Gastroesophageal sphincter (tissue), 4 donors: ENCODE results near the gene RNF150. TPM values are rescaled to one million over a fixed set of nuclear protein-coding genes. Genes with fewer than 3 reads are reported as not detected.

Experiments used
- ATAC-seq: fragments of 150-250 bp; one replicate; pipeline ENCODE4 v1.9.1; 2016; ENCODE audit warnings: mild to moderate bottlenecking, moderate library complexity
- H3K27ac ChIP-seq, 4 donors: fragments of 200-600 bp; sonication (generic) in 3 of 4; 1 replicate in 3 of 4; 2 replicates in 1 of 4; pipeline ENCODE4 v1.5.1; 2016 to 2019
- H3K27me3 ChIP-seq: fragments of 200-600 bp; sonication (generic); one replicate; pipeline ENCODE4 v1.5.1; 2019
- H3K36me3 ChIP-seq, 2 donors: fragments of 200-600 bp; sonication (generic); one replicate each; pipeline ENCODE4 v1.5.1; 2019; ENCODE audit warnings: control low read depth in 1 of 2
- H3K4me1 ChIP-seq, 3 donors: fragments of 200-600 bp; sonication (generic); 1 replicate in 2 of 3; 2 replicates in 1 of 3; pipeline ENCODE4 v1.5.1; 2016 to 2019; ENCODE audit warnings: control low read depth in 2 of 3
- H3K4me3 ChIP-seq, 2 donors: fragments of 200-600 bp; sonication (generic); one replicate each; pipeline ENCODE4 v1.5.1; 2019; ENCODE audit warnings: mild to moderate bottlenecking in 1 of 2, moderate library complexity in 1 of 2
- H3K9me3 ChIP-seq, 3 donors: fragments of 200-600 bp; sonication (generic); one replicate each; pipeline ENCODE4 v1.5.1; 2017 to 2019; ENCODE audit warnings: control low read depth in 2 of 3
- EP300 ChIP-seq: sonication (generic); formaldehyde crosslinking; IDR thresholded peaks from one replicate; pipeline ENCODE4 v1.6.1; 2017; ENCODE audit warnings: antibody characterized with exemption, mild to moderate bottlenecking
- POLR2A ChIP-seq, 2 donors: fragments of 450-650 bp; IDR thresholded peaks; one replicate each; pipeline ENCODE4 v1.6.1; 2017; ENCODE audit warnings: antibody characterized with exemption in 2 of 2, mild to moderate bottlenecking in 2 of 2, moderate library complexity in 1 of 2
- POLR2AphosphoS5 ChIP-seq: sonication (generic); formaldehyde crosslinking; IDR thresholded peaks from one replicate; pipeline ENCODE4 v1.6.1; 2017; ENCODE audit warnings: antibody characterized with exemption
- WGBS, 2 donors: methylation state at CpG; one replicate each; pipeline ENCODE4 v1.1.5; 2018; ENCODE audit warnings: low coverage in 1 of 2; 5-methylcytosine and 5-hydroxymethylcytosine counted together
- total RNA-seq, 4 donors: library from RNA; depleted of rRNA; stranded (reverse); fragments of >200 nt; gene quantifications; one replicate each; pipeline ENCODE4 v1.1.0, GENCODE V29; 2016
- TF ChIP-seq, protein P1 (sequence below), 4 experiments: fragments of 200-600 bp in 2 of 4; fragments of 450-650 bp in 2 of 4; sonication (generic) in 1 of 4; IDR thresholded peaks; one replicate each; pipeline ENCODE4 v1.5.1; 2017 to 2019; ENCODE audit warnings: antibody characterized with exemption in 4 of 4, mild to moderate bottlenecking in 2 of 4, moderate library complexity in 2 of 4

RNF150 gene
- total RNA-seq, 4 donors from 2014 or later: 36.5 to 70.5 (median 59.9) TPM

- Histone ChIP-seq H3K9me3 (peaks cover 0 to 7% (median 0%) of the 10 kb centered on the region in 3 donors), H3K27ac (no peak overlapping the region), H3K27me3 (no peaks in the 10 kb centered on the region), H3K36me3 (no peaks in the 10 kb centered on the region), H3K4me1 (peaks cover 0 to 14% (median 0%) of the 10 kb centered on the region in 3 donors), H3K4me3 (no peak overlapping the region)
- TF ChIP-seq, protein P1, sequence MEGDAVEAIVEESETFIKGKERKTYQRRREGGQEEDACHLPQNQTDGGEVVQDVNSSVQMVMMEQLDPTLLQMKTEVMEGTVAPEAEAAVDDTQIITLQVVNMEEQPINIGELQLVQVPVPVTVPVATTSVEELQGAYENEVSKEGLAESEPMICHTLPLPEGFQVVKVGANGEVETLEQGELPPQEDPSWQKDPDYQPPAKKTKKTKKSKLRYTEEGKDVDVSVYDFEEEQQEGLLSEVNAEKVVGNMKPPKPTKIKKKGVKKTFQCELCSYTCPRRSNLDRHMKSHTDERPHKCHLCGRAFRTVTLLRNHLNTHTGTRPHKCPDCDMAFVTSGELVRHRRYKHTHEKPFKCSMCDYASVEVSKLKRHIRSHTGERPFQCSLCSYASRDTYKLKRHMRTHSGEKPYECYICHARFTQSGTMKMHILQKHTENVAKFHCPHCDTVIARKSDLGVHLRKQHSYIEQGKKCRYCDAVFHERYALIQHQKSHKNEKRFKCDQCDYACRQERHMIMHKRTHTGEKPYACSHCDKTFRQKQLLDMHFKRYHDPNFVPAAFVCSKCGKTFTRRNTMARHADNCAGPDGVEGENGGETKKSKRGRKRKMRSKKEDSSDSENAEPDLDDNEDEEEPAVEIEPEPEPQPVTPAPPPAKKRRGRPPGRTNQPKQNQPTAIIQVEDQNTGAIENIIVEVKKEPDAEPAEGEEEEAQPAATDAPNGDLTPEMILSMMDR (IDR thresholded peaks at IDR 0.05): no peak
- no peak for TF ChIP-seq POLR2AphosphoS5
- TF ChIP-seq EP300: no peak
- TF ChIP-seq POLR2A (IDR thresholded peaks at IDR 0.05): no peak
- ATAC-seq: no peak
- whole genome bisulfite sequencing, 2 donors: 89% methylated on average over 1 of the region's 1 CpG; no CpG with 5 or more reads in 1 of the 2 donors
Observed at GRCh38 chr4:140844061-140844460, 289.2 kb downstream of the RNF150 start.

DNA sequence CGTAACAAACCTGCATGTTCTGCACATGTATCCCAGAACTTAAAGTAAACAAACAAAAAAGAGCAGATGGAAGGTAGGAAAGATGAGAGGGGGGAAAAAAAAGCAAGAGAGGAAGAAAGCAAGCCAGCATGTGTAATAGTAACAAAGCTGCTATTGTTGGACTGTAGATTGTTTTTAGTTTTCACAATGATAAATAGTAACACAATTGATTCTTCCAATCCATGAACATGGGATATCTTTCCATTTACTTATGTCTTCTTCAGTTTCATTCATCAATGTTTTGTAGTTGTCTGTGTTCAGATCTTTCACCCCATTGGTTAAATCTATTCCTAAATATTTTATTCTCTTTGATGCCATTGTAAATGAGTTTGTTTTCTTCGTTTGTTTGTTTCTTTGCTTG, 292.1 kb downstream of the RNF150 start:
- no peaks in the 10 kb centered on the region for H3K36me3 ChIP-seq
- peaks cover 0 to 14% (median 0%) of the 10 kb centered on the region in 3 donors for H3K4me1 ChIP-seq
- TF ChIP-seq EP300 (no peak), POLR2A (IDR thresholded peaks at IDR 0.05) (no peak), POLR2AphosphoS5 (no peak)
- TF ChIP-seq, protein P1 (IDR thresholded peaks at IDR 0.05): no peak
- no peak overlapping the region for H3K4me3 ChIP-seq
- peaks cover 0 to 7% (median 0%) of the 10 kb centered on the region in 3 donors for H3K9me3 ChIP-seq
- no peaks in the 10 kb centered on the region for H3K27me3 ChIP-seq
- no peak for ATAC-seq
- 97 to 100% methylated on average over 2 of the region's 2 CpGs for WGBS, 2 donors
- H3K27ac ChIP-seq: no peak overlapping the region

DNA sequence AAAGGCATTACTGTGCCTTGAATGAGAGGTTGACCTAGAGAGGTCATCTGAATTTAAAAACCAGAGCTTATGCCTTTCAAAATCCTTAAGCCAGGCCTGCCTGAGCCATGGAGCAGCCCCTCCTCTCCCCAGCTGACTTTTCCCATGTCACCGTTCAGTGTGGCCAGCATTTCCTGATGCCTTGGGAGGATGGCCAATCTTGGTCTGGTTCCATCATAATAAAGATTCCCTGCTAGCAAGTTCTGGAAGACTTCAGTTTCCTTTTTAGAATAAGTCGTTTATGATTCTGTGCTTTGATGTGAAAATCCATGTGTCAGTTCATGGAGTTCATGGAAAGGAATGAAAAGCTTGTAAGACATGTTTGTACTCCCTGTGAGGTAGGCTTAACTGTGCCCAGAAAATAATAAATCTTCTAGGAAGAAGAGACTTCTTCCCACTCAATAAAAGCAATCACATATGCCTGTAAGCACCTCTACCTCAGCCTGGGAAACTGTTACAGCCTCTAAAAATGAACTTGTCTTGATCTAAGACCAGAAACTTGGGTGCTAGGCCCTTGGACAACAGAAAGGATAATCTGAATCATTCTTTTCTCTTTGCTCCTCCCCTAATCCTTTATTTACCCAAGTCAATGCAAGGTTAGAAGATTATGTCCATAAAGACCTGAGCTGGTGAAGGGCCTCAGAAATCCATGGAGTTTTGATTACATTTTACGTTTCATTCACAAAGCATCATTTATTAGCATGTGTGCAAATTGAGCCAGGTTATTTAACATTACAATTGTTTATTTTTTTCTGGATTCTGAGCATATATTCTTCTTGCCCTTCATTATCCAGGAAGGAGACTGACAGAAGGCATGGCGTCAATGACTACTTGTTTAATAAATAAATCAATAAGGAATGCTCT, 293.1 kb downstream of the RNF150 start:
- peaks cover 0 to 7% (median 0%) of the 10 kb centered on the region in 3 donors for H3K9me3 ChIP-seq
- H3K27ac ChIP-seq: peak overlapping the region; percentile 34 to 77 (median 51)
- TF ChIP-seq EP300: no peak
- TF ChIP-seq POLR2A (IDR thresholded peaks at IDR 0.05): no peak
- peak; percentile 27 for TF ChIP-seq POLR2AphosphoS5
- TF ChIP-seq, protein P1 (IDR thresholded peaks at IDR 0.05): no peak
- whole genome bisulfite sequencing, 2 donors: 15 to 49% methylated on average over 4 of the region's 4 CpGs
- peaks cover 0 to 14% (median 0%) of the 10 kb centered on the region in 3 donors for H3K4me1 ChIP-seq
- H3K4me3 ChIP-seq: no peak overlapping the region
- H3K36me3 ChIP-seq: no peaks in the 10 kb centered on the region
- ATAC-seq: peak; percentile 70
- no peaks in the 10 kb centered on the region for H3K27me3 ChIP-seq

DNA sequence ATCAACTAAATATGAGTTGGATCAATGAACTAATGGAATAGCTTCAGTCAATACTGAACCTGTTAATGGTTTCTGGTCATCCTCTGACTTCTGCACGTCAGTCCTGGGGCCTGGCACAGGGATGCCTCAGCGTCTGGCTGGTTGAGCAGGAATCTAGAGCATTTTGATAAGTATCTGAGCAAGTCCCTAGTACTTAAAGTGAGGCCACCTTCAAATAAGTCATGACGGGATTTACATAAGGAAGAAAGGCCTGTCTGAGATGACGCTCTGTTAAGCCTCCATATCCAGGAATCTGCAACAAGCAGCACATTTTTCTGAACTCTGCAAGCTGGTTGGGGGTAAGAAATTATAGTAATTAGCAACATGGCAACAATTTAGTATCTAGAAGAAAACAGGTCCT, 293.9 kb downstream of the RNF150 start:
- WGBS, 2 donors: 75 to 90% methylated on average over 2 to 4 of the region's 4 CpGs
- H3K27me3 ChIP-seq: no peaks in the 10 kb centered on the region
- TF ChIP-seq POLR2AphosphoS5 (no peak), POLR2A (IDR thresholded peaks at IDR 0.05) (no peak), EP300 (no peak)
- TF ChIP-seq, protein P1 (IDR thresholded peaks at IDR 0.05): no peak
- peaks cover 0 to 18% (median 0%) of the 10 kb centered on the region in 3 donors for H3K4me1 ChIP-seq
- no peaks in the 10 kb centered on the region for H3K36me3 ChIP-seq
- H3K4me3 ChIP-seq: no peak overlapping the region
- no peak for ATAC-seq
- H3K27ac ChIP-seq: peak overlapping the region in 3 of 4 donors; percentile 35 to 77 (median 67)
- H3K9me3 ChIP-seq: peaks cover 0 to 7% (median 0%) of the 10 kb centered on the region in 3 donors
